Measurements from ENCODE around the gene TMCC1. TPM values are rescaled to one million over a fixed set of nuclear protein-coding genes. Genes with fewer than 3 reads are reported as not detected.

TMCC1 gene
- total RNA-seq, 1 donor from 2014 or later, result 16.7 TPM

DNA sequence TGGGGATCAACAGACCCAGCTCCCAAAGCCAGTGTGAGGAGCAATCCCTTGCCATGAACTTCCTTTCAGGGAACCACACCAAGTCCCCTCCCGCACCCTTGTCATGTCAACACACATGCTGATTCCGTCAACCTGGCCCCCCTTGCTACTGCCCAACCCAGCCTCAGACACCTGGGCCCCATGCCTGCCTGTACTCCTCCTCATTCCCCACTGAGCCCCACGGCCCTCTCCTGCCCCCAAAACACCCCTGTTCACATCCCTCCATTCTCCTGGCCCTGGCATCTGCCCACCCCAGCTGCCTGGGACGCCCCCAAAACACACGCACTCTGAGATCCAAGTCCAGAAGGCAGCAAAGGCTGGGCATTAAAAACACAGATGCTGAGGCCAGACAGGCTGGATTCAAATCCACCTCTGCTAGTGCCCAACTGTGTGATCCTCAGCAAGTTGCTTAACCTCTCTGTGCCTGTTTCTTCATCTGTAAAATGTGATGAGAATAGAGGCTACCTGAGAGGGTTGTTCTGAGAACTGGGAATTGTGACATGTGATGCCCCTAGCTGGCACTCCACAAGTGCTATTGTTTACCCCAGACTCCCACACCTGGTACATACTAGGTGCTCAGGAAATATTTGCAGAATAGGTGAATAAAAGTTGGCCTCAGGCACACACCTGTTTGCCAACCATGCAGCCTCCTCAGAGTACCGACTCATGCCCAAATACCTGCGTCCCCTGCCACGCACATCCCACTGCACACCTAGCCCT is 289.3 kb downstream of the TMCC1 start:
- TF ChIP-seq POLR2AphosphoS5 (IDR thresholded peaks at IDR 0.05; ENCODE audit: insufficient read depth in 1 of 2, low read depth in 1 of 2), result no peak
- no peak for TF ChIP-seq POLR2A (IDR thresholded peaks at IDR 0.05)
- TF ChIP-seq, protein P1, sequence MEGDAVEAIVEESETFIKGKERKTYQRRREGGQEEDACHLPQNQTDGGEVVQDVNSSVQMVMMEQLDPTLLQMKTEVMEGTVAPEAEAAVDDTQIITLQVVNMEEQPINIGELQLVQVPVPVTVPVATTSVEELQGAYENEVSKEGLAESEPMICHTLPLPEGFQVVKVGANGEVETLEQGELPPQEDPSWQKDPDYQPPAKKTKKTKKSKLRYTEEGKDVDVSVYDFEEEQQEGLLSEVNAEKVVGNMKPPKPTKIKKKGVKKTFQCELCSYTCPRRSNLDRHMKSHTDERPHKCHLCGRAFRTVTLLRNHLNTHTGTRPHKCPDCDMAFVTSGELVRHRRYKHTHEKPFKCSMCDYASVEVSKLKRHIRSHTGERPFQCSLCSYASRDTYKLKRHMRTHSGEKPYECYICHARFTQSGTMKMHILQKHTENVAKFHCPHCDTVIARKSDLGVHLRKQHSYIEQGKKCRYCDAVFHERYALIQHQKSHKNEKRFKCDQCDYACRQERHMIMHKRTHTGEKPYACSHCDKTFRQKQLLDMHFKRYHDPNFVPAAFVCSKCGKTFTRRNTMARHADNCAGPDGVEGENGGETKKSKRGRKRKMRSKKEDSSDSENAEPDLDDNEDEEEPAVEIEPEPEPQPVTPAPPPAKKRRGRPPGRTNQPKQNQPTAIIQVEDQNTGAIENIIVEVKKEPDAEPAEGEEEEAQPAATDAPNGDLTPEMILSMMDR (IDR thresholded peaks at IDR 0.05), result no peak
- no peak for DNase-seq (ENCODE audit: extremely low spot score in 2 of 2)
- intact Hi-C loops (cut with DNase I), result loop anchor here (2.0 kb wide), 1 partner anchor 43 kb away; no protein-coding TSS in a partner anchor
- Histone ChIP-seq H3K4me1 (peaks cover 76% of the 10 kb centered on the region), H3K4me3 (peak overlapping the region; percentile 68 to 80), H3K27ac (peak overlapping the region; percentile 91), H3K27me3 (no peaks in the 10 kb centered on the region), H3K9me3 (no peaks in the 10 kb centered on the region), H3K36me3 (no peaks in the 10 kb centered on the region)

DNA sequence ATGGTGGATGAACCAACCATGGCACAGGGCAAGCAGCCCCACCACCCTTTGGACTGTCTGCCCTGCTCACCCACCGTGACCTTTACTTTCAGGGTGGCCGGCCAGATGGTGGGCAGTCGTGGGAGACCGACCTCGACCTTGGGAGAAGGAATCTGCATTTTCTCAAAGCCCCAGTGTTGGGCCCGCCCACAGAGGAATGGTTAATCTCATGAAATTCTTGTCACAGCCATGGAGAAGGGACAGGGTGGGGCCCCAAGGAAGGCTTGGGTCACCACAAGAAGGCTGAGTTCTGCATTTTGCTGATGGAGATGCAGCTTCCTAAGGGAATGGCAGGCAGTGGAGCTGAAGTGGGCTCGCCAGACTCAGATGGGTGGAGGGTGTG is 290.0 kb downstream of the TMCC1 start:
- Histone ChIP-seq H3K4me3 (peak overlapping the region; percentile 68 to 80), H3K27me3 (no peaks in the 10 kb centered on the region), H3K27ac (peak overlapping the region; percentile 91), H3K36me3 (no peaks in the 10 kb centered on the region), H3K4me1 (peaks cover 76% of the 10 kb centered on the region), H3K9me3 (no peaks in the 10 kb centered on the region)
- no peak for DNase-seq (ENCODE audit: extremely low spot score in 2 of 2)
- intact Hi-C loops (cut with DNase I), result no loop called here
- TF ChIP-seq POLR2AphosphoS5 (IDR thresholded peaks at IDR 0.05; ENCODE audit: insufficient read depth in 1 of 2, low read depth in 1 of 2), result peak in 1 of 2 donors; percentile 27
- no peak for TF ChIP-seq POLR2A (IDR thresholded peaks at IDR 0.05)

DNA sequence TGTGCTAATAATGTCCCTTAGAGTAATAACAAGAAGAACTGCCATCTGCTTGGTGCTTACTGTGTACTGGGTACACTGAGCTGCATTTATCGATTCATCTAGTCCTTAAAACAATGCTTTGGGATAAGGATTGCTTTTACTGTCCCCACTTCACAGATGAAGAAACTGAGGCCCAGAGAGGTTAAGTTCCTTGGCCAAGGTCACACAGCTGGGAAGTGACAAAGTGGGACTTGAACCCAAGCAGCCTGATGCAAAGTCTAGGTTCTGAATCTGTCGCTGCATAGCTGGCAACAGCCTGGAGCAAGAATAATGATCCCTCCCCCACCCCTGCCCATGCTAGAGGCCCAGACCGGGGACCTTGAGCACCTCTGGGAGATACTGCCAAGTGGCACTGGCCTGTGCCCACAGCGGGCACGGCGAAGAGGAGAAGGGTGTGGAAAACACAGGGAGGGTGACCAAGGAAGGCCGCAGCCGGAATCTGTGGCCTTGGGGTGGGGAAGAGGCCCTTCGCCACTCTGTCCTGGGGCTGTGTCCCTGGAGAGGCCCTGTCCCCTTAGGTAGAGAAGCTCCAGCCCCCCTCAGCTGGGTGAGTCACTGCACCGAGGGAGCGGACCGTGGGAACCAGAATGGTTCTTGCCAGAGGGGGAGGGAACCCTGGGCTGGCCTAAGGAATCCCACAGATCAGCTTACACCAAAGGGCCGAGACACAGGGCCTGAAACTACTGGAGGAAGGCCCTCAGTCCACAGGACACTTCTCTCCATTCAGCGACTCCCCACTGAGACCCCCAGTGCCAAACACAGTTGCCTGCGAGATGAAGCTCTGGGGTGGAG is 290.6 kb downstream of the TMCC1 start:
- Histone ChIP-seq H3K4me3 (peak overlapping the region; percentile 68 to 80), H3K9me3 (no peaks in the 10 kb centered on the region), H3K27ac (peak overlapping the region; percentile 91), H3K36me3 (no peaks in the 10 kb centered on the region), H3K27me3 (no peaks in the 10 kb centered on the region), H3K4me1 (peaks cover 76% of the 10 kb centered on the region)
- intact Hi-C loops (cut with DNase I), result no loop called here
- no peak for DNase-seq (ENCODE audit: extremely low spot score in 2 of 2)
- TF ChIP-seq POLR2A (IDR thresholded peaks at IDR 0.05) (peak in 1 of 2 donors; percentile 44), POLR2AphosphoS5 (IDR thresholded peaks at IDR 0.05; ENCODE audit: insufficient read depth in 1 of 2, low read depth in 1 of 2) (peak; percentile 18 to 76)
- TF ChIP-seq, protein P1 (IDR thresholded peaks at IDR 0.05), result no peak

DNA sequence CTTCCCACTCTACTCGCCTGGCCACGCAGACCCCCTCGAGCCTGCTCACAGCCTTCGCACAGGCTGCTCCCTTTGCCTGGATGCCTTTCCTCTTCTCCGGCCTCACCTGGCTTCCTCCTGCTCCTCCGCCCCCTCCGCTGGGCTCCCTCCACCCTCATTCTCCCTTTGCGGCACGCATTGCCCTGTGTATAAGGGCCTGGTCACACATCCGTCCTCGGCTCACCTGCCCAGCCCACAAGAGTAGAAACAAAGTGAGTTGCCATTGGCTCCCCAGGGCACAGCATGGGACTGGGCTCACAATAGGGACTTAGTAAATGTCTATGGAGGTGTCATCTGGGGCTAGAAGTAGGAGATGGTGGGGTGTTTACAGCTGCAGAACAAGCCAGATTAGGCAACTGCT is 291.2 kb downstream of the TMCC1 start:
- H3K4me1 ChIP-seq, result peaks cover 76% of the 10 kb centered on the region
- no peaks in the 10 kb centered on the region for H3K9me3 ChIP-seq
- H3K27ac ChIP-seq, result peak overlapping the region; percentile 91
- DNase-seq (ENCODE audit: extremely low spot score in 2 of 2), result no peak
- no peaks in the 10 kb centered on the region for H3K27me3 ChIP-seq
- TF ChIP-seq POLR2AphosphoS5 (IDR thresholded peaks at IDR 0.05; ENCODE audit: insufficient read depth in 1 of 2, low read depth in 1 of 2), result no peak
- TF ChIP-seq, protein P1 (IDR thresholded peaks at IDR 0.05), result no peak
- no peak for TF ChIP-seq POLR2A (IDR thresholded peaks at IDR 0.05)
- H3K36me3 ChIP-seq, result no peaks in the 10 kb centered on the region
- intact Hi-C loops (cut with DNase I), result no loop called here
- H3K4me3 ChIP-seq, result peak overlapping the region; percentile 68 to 80

DNA sequence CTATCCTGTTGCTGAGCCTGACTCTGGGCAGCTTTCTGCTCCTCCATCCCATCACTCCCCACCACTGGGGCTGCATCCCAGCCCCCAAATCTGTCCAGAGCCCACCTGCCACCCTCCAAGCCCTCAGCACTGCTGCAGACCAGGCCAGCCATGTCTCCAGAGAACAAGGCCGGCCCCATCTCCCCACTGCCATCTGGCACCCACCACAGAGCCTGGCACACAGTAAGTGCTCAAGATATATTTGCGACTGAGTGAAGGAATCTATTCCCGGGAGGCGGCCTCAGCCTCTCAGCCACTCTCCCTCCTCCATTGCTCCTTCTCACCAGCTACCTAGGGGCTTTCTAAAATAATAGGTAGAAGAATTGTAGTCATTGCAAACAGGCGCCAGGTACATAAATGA is 291.8 kb downstream of the TMCC1 start:
- Histone ChIP-seq H3K9me3 (no peaks in the 10 kb centered on the region), H3K4me3 (peak overlapping the region; percentile 68 to 80), H3K27me3 (no peaks in the 10 kb centered on the region), H3K27ac (peak overlapping the region; percentile 91), H3K36me3 (no peaks in the 10 kb centered on the region), H3K4me1 (peaks cover 80% of the 10 kb centered on the region)
- no peak for DNase-seq (ENCODE audit: extremely low spot score in 2 of 2)
- intact Hi-C loops (cut with DNase I), result no loop called here
- TF ChIP-seq POLR2A (IDR thresholded peaks at IDR 0.05) (no peak), POLR2AphosphoS5 (IDR thresholded peaks at IDR 0.05; ENCODE audit: insufficient read depth in 1 of 2, low read depth in 1 of 2) (no peak)
- TF ChIP-seq, protein P1 (IDR thresholded peaks at IDR 0.05), result no peak
